Motor neuron (in vitro differentiated cells): ENCODE results near the gene ZBTB1. TPM values are rescaled to one million over a fixed set of nuclear protein-coding genes. Genes with fewer than 3 reads are reported as not detected.

ENCODE experiments used
- ATAC-seq, 8 experiments: fragments of 200-7000 bp; cut with Tn5 transposase; replicated peaks in 6 of 8; 2 replicates each; pipeline ENCODE4 v1.8.0; 2021; ENCODE audit warnings: mild to moderate bottlenecking in 8 of 8, moderate library complexity in 8 of 8
- H3K27ac ChIP-seq, 2 donors: fragments of 250-450 bp; sonication (Bioruptor Pico); 2 replicates each; pipeline ENCODE4 v1.9.0; 2021; ENCODE audit warnings: antibody characterized with exemption in 2 of 2, mild to moderate bottlenecking in 2 of 2, moderate library complexity in 1 of 2
- H3K4me1 ChIP-seq, 2 donors: fragments of 250-450 bp; sonication (Bioruptor Pico); replicated peaks in 1 of 2; 2 replicates each; pipeline ENCODE4 v1.6.1; 2021; ENCODE audit warnings: antibody characterized with exemption in 2 of 2, mild to moderate bottlenecking in 2 of 2, moderate library complexity in 1 of 2
- H3K4me3 ChIP-seq, 5 donors: fragments of 250-450 bp; sonication (Bioruptor Pico); 2 replicates each; pipeline ENCODE4 v1.9.0; 2021; ENCODE audit warnings: antibody characterized with exemption in 5 of 5, mild to moderate bottlenecking in 5 of 5, moderate library complexity in 4 of 5
- WGBS, 10 experiments: fragments of 450-650 bp; shearing (Covaris generic); methylation state at CpG; one replicate each; pipeline ENCODE4 v1.0.0; 2022; 5-methylcytosine and 5-hydroxymethylcytosine counted together
- in situ Hi-C, 9 experiments: fragments of 400-800 bp; cut with MboI; loops; one replicate each; pipeline ENCODE4 v1.15.0; 2021; ENCODE audit warnings: low sequenced_read_pairs in 9 of 9, low pct_unique_long_range_greater_than_20kb in 2 of 9; ENCODE audit not compliant: unreplicated experiment in 9 of 9
- total RNA-seq, 8 experiments: library from RNA; unstranded; fragments of 300-600 nt; gene quantifications; 2 replicates each; pipeline versions ENCODE4 v1.2.3 to v1.2.4, GENCODE V29; 2022

The ZBTB1 gene
- 10 to 100 TPM; 17.0 to 44.7 (median 24.4) TPM for total RNA-seq

- peak within 1 kb of the TSS; percentile 62 to 94 (median 71) for H3K4me3 ChIP-seq
- 0 to 2% (median 0%) methylated on average over 1 to 12 of the region's 63 CpGs; no CpG with 5 or more reads in 5 of the 10 experiments for WGBS, 10 experiments
Measured at GRCh38 chr14:64504310-64504896, at the start of gene ZBTB1. ZBTB1 (plus strand) TSS chr14:64504770; CDS start chr14:64521505, 16,735 bp downstream.

GRCh38 chr14:64459405-64460136 lies 45.0 kb upstream of the ZBTB1 start:
- Histone ChIP-seq H3K4me1 (peaks cover 3 to 5% of the 10 kb centered on the region in 2 donors), H3K4me3 (no peak overlapping the region), H3K27ac (no peak overlapping the region)
- in situ Hi-C loops: no loop called here
- 15 to 100% (median 50%) methylated on average over 1 to 4 of the region's 4 CpGs; no CpG with 5 or more reads in 2 of the 10 experiments for WGBS, 10 experiments
- peak in 3 of 8 experiments; percentile 91 to 94 (median 93) for ATAC-seq

More at GRCh38 chr14:64504310-64504896, at the start of gene ZBTB1:
- peak; percentile 30 to 63 (median 46) for ATAC-seq
- peaks cover 19 to 27% of the 10 kb centered on the region in 2 donors for H3K4me1 ChIP-seq
- in situ Hi-C loops: no loop called here
- peak within 1 kb of the TSS; percentile 88 to 97 for H3K27ac ChIP-seq

GRCh38 chr14:64461221-64461620 lies 43.3 kb upstream of the ZBTB1 start:
- in situ Hi-C loops: no loop called here
- WGBS, 10 experiments: 60 to 100% (median 100%) methylated on average over 1 to 3 of the region's 3 CpGs; no CpG with 5 or more reads in 5 of the 10 experiments
- H3K4me3 ChIP-seq: no peak overlapping the region
- no peak overlapping the region for H3K27ac ChIP-seq
- no peak for ATAC-seq
- peaks cover 5 to 7% of the 10 kb centered on the region in 2 donors for H3K4me1 ChIP-seq

- ATAC-seq: no peak
- in situ Hi-C loops: no loop called here
- WGBS, 10 experiments: 80 to 100% (median 94%) methylated on average over 1 to 2 of the region's 2 CpGs; no CpG with 5 or more reads in 6 of the 10 experiments
- no peak overlapping the region for H3K27ac ChIP-seq
- H3K4me1 ChIP-seq: peaks cover 5 to 7% of the 10 kb centered on the region in 2 donors
- no peak overlapping the region for H3K4me3 ChIP-seq
Measured at GRCh38 chr14:64463195-64463594, 41.4 kb upstream of the ZBTB1 start.

GRCh38 chr14:64463873-64464272 lies 40.7 kb upstream of the ZBTB1 start:
- Histone ChIP-seq H3K27ac (no peak overlapping the region), H3K4me1 (peaks cover 5 to 7% of the 10 kb centered on the region in 2 donors), H3K4me3 (no peak overlapping the region)
- WGBS, 10 experiments: 90 to 100% (median 97%) methylated on average over 2 to 6 of the region's 6 CpGs; no CpG with 5 or more reads in 2 of the 10 experiments
- in situ Hi-C loops: no loop called here
- no peak for ATAC-seq

GRCh38 chr14:64464651-64465050 lies 39.9 kb upstream of the ZBTB1 start:
- Histone ChIP-seq H3K27ac (no peak overlapping the region), H3K4me3 (peak overlapping the region; percentile 51 to 90 (median 79)), H3K4me1 (peaks cover 5 to 7% of the 10 kb centered on the region in 2 donors)
- WGBS, 10 experiments: 0 to 50% (median 21%) methylated on average over 1 to 6 of the region's 6 CpGs; no CpG with 5 or more reads in 2 of the 10 experiments
- ATAC-seq: no peak
- in situ Hi-C loops: no loop called here

GRCh38 chr14:64465191-64465822 lies 39.3 kb upstream of the ZBTB1 start, which contains the start of gene AKAP5:
AKAP5 (plus strand) TSS chr14:64465499; CDS start chr14:64468395, 2,896 bp downstream.
- Histone ChIP-seq H3K4me3 (peak within 1 kb of the TSS; percentile 51 to 90 (median 79)), H3K4me1 (peaks cover 5 to 7% of the 10 kb centered on the region in 2 donors), H3K27ac (peak within 1 kb of the TSS in 1 of 2 donors; percentile 5)
- in situ Hi-C loops: no loop called here
- ATAC-seq: peak; percentile 73 to 98 (median 98)
- WGBS, 10 experiments: 0 to 17% (median 0%) methylated on average over 1 to 7 of the region's 74 CpGs; no CpG with 5 or more reads in 6 of the 10 experiments

GRCh38 chr14:64465831-64466554 lies 38.6 kb upstream of the ZBTB1 start:
- Histone ChIP-seq H3K4me3 (peak overlapping the region; percentile 51 to 90 (median 79)), H3K27ac (no peak overlapping the region), H3K4me1 (peaks cover 5 to 7% of the 10 kb centered on the region in 2 donors)
- ATAC-seq: peak; percentile 19 to 65 (median 37)
- in situ Hi-C loops: no loop called here
- WGBS, 10 experiments: 5 to 42% (median 21%) methylated on average over 1 to 14 of the region's 15 CpGs

GRCh38 chr14:64467101-64467500 lies 37.5 kb upstream of the ZBTB1 start:
- Histone ChIP-seq H3K27ac (no peak overlapping the region), H3K4me1 (peaks cover 5 to 7% of the 10 kb centered on the region in 2 donors), H3K4me3 (no peak overlapping the region)
- no peak for ATAC-seq
- WGBS, 10 experiments: 57 to 100% (median 94%) methylated on average over 1 to 3 of the region's 3 CpGs; no CpG with 5 or more reads in 3 of the 10 experiments
- in situ Hi-C loops: no loop called here

GRCh38 chr14:64467566-64467965 lies 37.0 kb upstream of the ZBTB1 start:
- Histone ChIP-seq H3K27ac (no peak overlapping the region), H3K4me1 (peaks cover 5 to 7% of the 10 kb centered on the region in 2 donors), H3K4me3 (no peak overlapping the region)
- no peak for ATAC-seq
- in situ Hi-C loops: no loop called here

GRCh38 chr14:64468451-64468850 lies 36.1 kb upstream of the ZBTB1 start:
- Histone ChIP-seq H3K4me1 (peaks cover 5 to 7% of the 10 kb centered on the region in 2 donors), H3K4me3 (no peak overlapping the region), H3K27ac (no peak overlapping the region)
- no peak for ATAC-seq
- in situ Hi-C loops: no loop called here
- WGBS, 10 experiments: 17 to 100% (median 49%) methylated on average over 1 to 3 of the region's 3 CpGs; no CpG with 5 or more reads in 1 of the 10 experiments

GRCh38 chr14:64474041-64474440 lies 30.5 kb upstream of the ZBTB1 start:
- WGBS, 10 experiments: 0 to 100% (median 67%) methylated on average over 1 to 2 of the region's 2 CpGs; no CpG with 5 or more reads in 1 of the 10 experiments
- Histone ChIP-seq H3K4me3 (no peak overlapping the region), H3K27ac (no peak overlapping the region), H3K4me1 (no peaks in the 10 kb centered on the region)
- in situ Hi-C loops: no loop called here
- peak in 1 of 8 experiments; percentile 33 for ATAC-seq
